GM23248 (cell line): Measurements from ENCODE around the gene CLIP2. TPM values are rescaled to one million over a fixed set of nuclear protein-coding genes. Genes with fewer than 3 reads are reported as not detected.
"Not testable (repeated sequence)": the region's sequence is repeated elsewhere in the genome, so short reads cannot be mapped to it uniquely, and the experiment has no call there.

ENCODE experiments used
- DNase-seq: peaks from one replicate; pipeline ENCODE4 v3.0.0-alpha.2; 2015
- H2AFZ ChIP-seq: fragments of 200-600 bp; sonication (generic); 2 replicates; pipeline ENCODE4 v1.6.1; 2016; ENCODE audit warnings: antibody characterized with exemption
- H3F3A ChIP-seq: fragments of 200-600 bp; sonication (generic); 2 replicates; pipeline ENCODE4 v1.6.1; 2016; ENCODE audit warnings: mild to moderate bottlenecking, antibody characterized with exemption, mixed run types; ENCODE audit not compliant: insufficient read depth
- H3K27ac ChIP-seq: fragments of 200-600 bp; sonication (generic); 2 replicates; pipeline ENCODE4 v1.5.1; 2016; ENCODE audit warnings: mild to moderate bottlenecking
- H3K27me3 ChIP-seq: fragments of 200-600 bp; sonication (generic); replicated peaks from 2 replicates; pipeline ENCODE4 v1.6.1; 2016; ENCODE audit warnings: mild to moderate bottlenecking; ENCODE audit not compliant: insufficient read depth
- H3K36me3 ChIP-seq: fragments of 200-600 bp; sonication (generic); 2 replicates; pipeline ENCODE4 v1.6.1; 2016; ENCODE audit warnings: low read depth, mild to moderate bottlenecking
- H3K4me1 ChIP-seq: fragments of 200-600 bp; sonication (generic); 2 replicates; pipeline ENCODE4 v1.6.1; 2016; ENCODE audit warnings: mild to moderate bottlenecking; ENCODE audit not compliant: insufficient read depth
- H3K4me2 ChIP-seq: fragments of 200-600 bp; sonication (generic); one replicate; pipeline ENCODE4 v1.6.1; 2016; ENCODE audit warnings: mild to moderate bottlenecking; ENCODE audit not compliant: unreplicated experiment
- H3K4me3 ChIP-seq: fragments of 200-600 bp; sonication (generic); 2 replicates; pipeline ENCODE4 v1.5.1; 2016; ENCODE audit warnings: mild to moderate bottlenecking
- H3K79me2 ChIP-seq: fragments of 200-600 bp; sonication (generic); 2 replicates; pipeline ENCODE4 v1.6.1; 2016; ENCODE audit warnings: mild to moderate bottlenecking; ENCODE audit not compliant: insufficient read depth
- H3K9ac ChIP-seq: fragments of 200-600 bp; sonication (generic); 2 replicates; pipeline ENCODE4 v1.6.1; 2016; ENCODE audit warnings: mild to moderate bottlenecking
- H3K9me2 ChIP-seq: fragments of 200-600 bp; sonication (generic); 2 replicates; pipeline ENCODE4 v1.6.1; 2016; ENCODE audit warnings: mixed run types, mild to moderate bottlenecking, moderate library complexity; ENCODE audit not compliant: insufficient read depth
- H3K9me3 ChIP-seq: fragments of 200-600 bp; sonication (generic); one replicate; pipeline ENCODE4 v1.6.1; 2017; ENCODE audit warnings: low read depth
- H4K20me1 ChIP-seq: fragments of 200-600 bp; sonication (generic); 2 replicates; pipeline ENCODE4 v1.6.0; 2016; ENCODE audit not compliant: insufficient read depth
- EZH2 ChIP-seq: fragments of 200-600 bp; sonication (generic); IDR thresholded peaks from 2 replicates; pipeline ENCODE4 v1.6.1; 2018; ENCODE audit warnings: antibody characterized with exemption, mild to moderate bottlenecking; ENCODE audit not compliant: insufficient read depth, poor library complexity, severe bottlenecking
- EZH2phosphoT487 ChIP-seq: fragments of 200-600 bp; sonication (generic); IDR thresholded peaks from 2 replicates; pipeline ENCODE4 v1.6.1; 2018; ENCODE audit warnings: antibody characterized with exemption, moderate library complexity, mild to moderate bottlenecking, low read depth; ENCODE audit not compliant: insufficient read depth
- WGBS, 2 experiments: methylation state at CpG; one replicate each; pipeline ENCODE4 v1.1.6; 2015 to 2017; ENCODE audit warnings: low lambda C conversion rate in 2 of 2, low coverage in 1 of 2; ENCODE audit errors: missing lambda C conversion rate in 2 of 2; 5-methylcytosine and 5-hydroxymethylcytosine counted together
- in situ Hi-C: fragments of 300-500 bp; cut with MboI; formaldehyde crosslinking; loops from 2 replicates; pipeline ENCODE4 v1.15.0; 2020
- polyA plus RNA-seq: library from polyadenylated mRNA; unstranded; fragments of >200 nt; fragmentation: Nextera tagmentation; extraction: Ambion mirVana; gene quantifications from 2 replicates; pipeline ENCODE4 v1.2.1, GENCODE V29; 2016
- total RNA-seq: library from RNA; depleted of rRNA; stranded (reverse); fragments of >200 nt; shearing (Covaris generic); gene quantifications from 2 replicates; pipeline ENCODE4 v1.2.3, GENCODE V29; 2014

The CLIP2 gene
- total and polyA plus RNA-seq, 2 experiments from 2014 or later: 13.2 to 40.7 TPM

- TF ChIP-seq EZH2: no peak
- no peak for TF ChIP-seq EZH2phosphoT487
- H3K9me3 ChIP-seq: no peaks in the 10 kb centered on the region
- H3K4me2 ChIP-seq: no peak overlapping the region
- H4K20me1 ChIP-seq: no peaks in the 10 kb centered on the region; the same call in 1 of the 2 replicates
- H2AFZ ChIP-seq: no peak overlapping the region
- H3K27me3 ChIP-seq: no peaks in the 10 kb centered on the region
- no peaks in the 10 kb centered on the region for H3K4me1 ChIP-seq
- no peak overlapping the region for H3K9ac ChIP-seq
- H3K36me3 ChIP-seq: no peaks in the 10 kb centered on the region; the same call in 1 of the 2 replicates
- no peak for DNase-seq
- no peak overlapping the region for H3K4me3 ChIP-seq
- H3F3A ChIP-seq: no peaks in the 10 kb centered on the region
- in situ Hi-C loops: no loop called here
- H3K9me2 ChIP-seq: no peaks in the 10 kb centered on the region
- H3K79me2 ChIP-seq: peaks cover 52% of the 10 kb centered on the region
- 92 to 96% methylated on average over 18 to 19 of the region's 20 CpGs for WGBS, 2 experiments
- H3K27ac ChIP-seq: no peak overlapping the region
Measured at GRCh38 chr7:74317146-74317782, 28.1 kb downstream of the CLIP2 start.

- H4K20me1 ChIP-seq: no peaks in the 10 kb centered on the region; the same call in 1 of the 2 replicates
- H3K9me3 ChIP-seq: no peaks in the 10 kb centered on the region
- H3K27ac ChIP-seq: no peak overlapping the region
- H3F3A ChIP-seq: no peaks in the 10 kb centered on the region
- H3K27me3 ChIP-seq: no peaks in the 10 kb centered on the region
- no peak overlapping the region for H3K4me3 ChIP-seq
- 97 to 98% methylated on average over 8 of the region's 8 CpGs for WGBS, 2 experiments
- no peaks in the 10 kb centered on the region for H3K9me2 ChIP-seq
- no peak for DNase-seq
- H3K4me2 ChIP-seq: no peak overlapping the region
- no peaks in the 10 kb centered on the region; the same call in 1 of the 2 replicates for H3K36me3 ChIP-seq
- no peak overlapping the region for H3K9ac ChIP-seq
- TF ChIP-seq EZH2phosphoT487 (no peak), EZH2 (no peak)
- peaks cover 50% of the 10 kb centered on the region for H3K79me2 ChIP-seq
- no peak overlapping the region for H2AFZ ChIP-seq
- no peaks in the 10 kb centered on the region for H3K4me1 ChIP-seq
- in situ Hi-C loops: no loop called here
Measured at GRCh38 chr7:74318043-74318442, 28.8 kb downstream of the CLIP2 start.

- Histone ChIP-seq H3K9ac (no peak overlapping the region), H3K4me1 (no peaks in the 10 kb centered on the region), H3K4me3 (no peak overlapping the region), H3K4me2 (no peak overlapping the region), H3K27ac (no peak overlapping the region), H3K9me3 (no peaks in the 10 kb centered on the region), H3K79me2 (peaks cover 36% of the 10 kb centered on the region), H4K20me1 (no peaks in the 10 kb centered on the region; the same call in 1 of the 2 replicates), H2AFZ (no peak overlapping the region), H3K9me2 (no peaks in the 10 kb centered on the region), H3K36me3 (no peaks in the 10 kb centered on the region; the same call in 1 of the 2 replicates), H3F3A (no peaks in the 10 kb centered on the region), H3K27me3 (no peaks in the 10 kb centered on the region)
- 83% methylated on average over 7 to 9 of the region's 9 CpGs for WGBS, 2 experiments
- TF ChIP-seq EZH2phosphoT487 (no peak), EZH2 (no peak)
- in situ Hi-C loops: no loop called here
- DNase-seq: no peak
Measured at GRCh38 chr7:74320645-74321221, 31.5 kb downstream of the CLIP2 start.

- 98 to 99% methylated on average over 9 of the region's 9 CpGs for WGBS, 2 experiments
- H3K4me2 ChIP-seq, in situ Hi-C loops: not testable (repeated sequence)
Measured at GRCh38 chr7:74322892-74323291, 33.7 kb downstream of the CLIP2 start.

More at GRCh38 chr7:74322892-74323291, 33.7 kb downstream of the CLIP2 start:
- not testable (repeated sequence) for H3K36me3 ChIP-seq, H3K9ac ChIP-seq, H3K27ac ChIP-seq, H3K9me2 ChIP-seq, H3K9me3 ChIP-seq, H4K20me1 ChIP-seq, H3F3A ChIP-seq, H2AFZ ChIP-seq, H3K4me1 ChIP-seq, H3K4me3 ChIP-seq, DNase-seq, H3K27me3 ChIP-seq
- H3K79me2 ChIP-seq: peaks cover 30% of the 10 kb centered on the region
